ENCODE results near the gene PKNOX2.

GRCh38 chr11:125183641-125184040, 19.1 kb downstream of the PKNOX2 start:
- TF ChIP-seq, protein P1, sequence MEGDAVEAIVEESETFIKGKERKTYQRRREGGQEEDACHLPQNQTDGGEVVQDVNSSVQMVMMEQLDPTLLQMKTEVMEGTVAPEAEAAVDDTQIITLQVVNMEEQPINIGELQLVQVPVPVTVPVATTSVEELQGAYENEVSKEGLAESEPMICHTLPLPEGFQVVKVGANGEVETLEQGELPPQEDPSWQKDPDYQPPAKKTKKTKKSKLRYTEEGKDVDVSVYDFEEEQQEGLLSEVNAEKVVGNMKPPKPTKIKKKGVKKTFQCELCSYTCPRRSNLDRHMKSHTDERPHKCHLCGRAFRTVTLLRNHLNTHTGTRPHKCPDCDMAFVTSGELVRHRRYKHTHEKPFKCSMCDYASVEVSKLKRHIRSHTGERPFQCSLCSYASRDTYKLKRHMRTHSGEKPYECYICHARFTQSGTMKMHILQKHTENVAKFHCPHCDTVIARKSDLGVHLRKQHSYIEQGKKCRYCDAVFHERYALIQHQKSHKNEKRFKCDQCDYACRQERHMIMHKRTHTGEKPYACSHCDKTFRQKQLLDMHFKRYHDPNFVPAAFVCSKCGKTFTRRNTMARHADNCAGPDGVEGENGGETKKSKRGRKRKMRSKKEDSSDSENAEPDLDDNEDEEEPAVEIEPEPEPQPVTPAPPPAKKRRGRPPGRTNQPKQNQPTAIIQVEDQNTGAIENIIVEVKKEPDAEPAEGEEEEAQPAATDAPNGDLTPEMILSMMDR (IDR thresholded peaks at IDR 0.05): no peak
- no peak for TF ChIP-seq ESRRA (CRISPR knock-in tag; IDR thresholded peaks at IDR 0.05; ENCODE audit: borderline replicate concordance)
- TF ChIP-seq, protein P2, sequence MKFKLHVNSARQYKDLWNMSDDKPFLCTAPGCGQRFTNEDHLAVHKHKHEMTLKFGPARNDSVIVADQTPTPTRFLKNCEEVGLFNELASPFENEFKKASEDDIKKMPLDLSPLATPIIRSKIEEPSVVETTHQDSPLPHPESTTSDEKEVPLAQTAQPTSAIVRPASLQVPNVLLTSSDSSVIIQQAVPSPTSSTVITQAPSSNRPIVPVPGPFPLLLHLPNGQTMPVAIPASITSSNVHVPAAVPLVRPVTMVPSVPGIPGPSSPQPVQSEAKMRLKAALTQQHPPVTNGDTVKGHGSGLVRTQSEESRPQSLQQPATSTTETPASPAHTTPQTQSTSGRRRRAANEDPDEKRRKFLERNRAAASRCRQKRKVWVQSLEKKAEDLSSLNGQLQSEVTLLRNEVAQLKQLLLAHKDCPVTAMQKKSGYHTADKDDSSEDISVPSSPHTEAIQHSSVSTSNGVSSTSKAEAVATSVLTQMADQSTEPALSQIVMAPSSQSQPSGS (CRISPR knock-in tag; IDR thresholded peaks at IDR 0.05; ENCODE audit: borderline replicate concordance, low read depth): no peak
- TF ChIP-seq USF2 (CRISPR knock-in tag; IDR thresholded peaks at IDR 0.05): no peak
- TF ChIP-seq ELF4 (CRISPR knock-in tag; IDR thresholded peaks at IDR 0.05; ENCODE audit: low read depth): no peak
- TF ChIP-seq CREB1 (CRISPR knock-in tag; IDR thresholded peaks at IDR 0.05): no peak
- TF ChIP-seq MAX (CRISPR knock-in tag; IDR thresholded peaks at IDR 0.05): no peak

All from WTC11 (cell line).